PC-3 (cell line): ENCODE results near the gene COL5A2. TPM values are rescaled to one million over a fixed set of nuclear protein-coding genes. Genes with fewer than 3 reads are reported as not detected.
A peak's percentile ranks its signal among the peaks of the same experiment; 100 is the strongest.

Experiments
- ATAC-seq: fragments of 200-7000 bp; cut with Tn5 transposase; 2 replicates; pipeline ENCODE4 v1.9.1; 2020; ENCODE audit warnings: mild to moderate bottlenecking, moderate library complexity
- BruUV-seq: library from RNA; stranded (reverse); fragments of 400-500 nt; replicated peaks from 2 replicates; lab custom pipeline; 2021; lab: Mats Ljungman, UMichigan
- CTCF ChIA-PET: fragments of 300-600 bp; sonication (Branson Sonifier 250); formaldehyde crosslinking; loops from one replicate; lab custom pipeline; 2022; ENCODE audit warnings: antibody characterized with exemption; lab: Charles Lee
- POLR2A ChIA-PET: fragments of 300-600 bp; sonication (Branson Sonifier 250); formaldehyde crosslinking; loops from one replicate; lab custom pipeline; 2022; ENCODE audit warnings: antibody characterized with exemption; ENCODE audit not compliant: unreplicated experiment; lab: Charles Lee
- DNase-seq: peaks from one replicate; pipeline ENCODE4 v3.0.0-alpha.2; 2015
- H2AFZ ChIP-seq: fragments of 300-600 bp; sonication (generic); 2 replicates; pipeline ENCODE4 v1.6.0; 2016; ENCODE audit warnings: antibody characterized with exemption, low read length
- H3F3A ChIP-seq: fragments of 300-600 bp; sonication (generic); one replicate; pipeline ENCODE4 v1.6.0; 2017; ENCODE audit warnings: antibody characterized with exemption, low read length, control low read depth, mild to moderate bottlenecking; ENCODE audit not compliant: unreplicated experiment
- H3K27ac ChIP-seq: fragments of 300-600 bp; sonication (generic); 2 replicates; pipeline ENCODE4 v1.5.1; 2016; ENCODE audit warnings: mild to moderate bottlenecking, low read length
- H3K27me3 ChIP-seq: fragments of 300-600 bp; sonication (generic); 2 replicates; pipeline ENCODE4 v1.6.1; 2016; ENCODE audit warnings: low read length, mixed read lengths
- H3K36me3 ChIP-seq: fragments of 300-600 bp; sonication (generic); 2 replicates; pipeline ENCODE4 v1.6.1; 2016; ENCODE audit warnings: low read depth, mixed run types, low read length, mixed read lengths
- H3K4me1 ChIP-seq: fragments of 300-600 bp; sonication (generic); 2 replicates; pipeline ENCODE4 v1.5.1; 2016; ENCODE audit warnings: low read length; ENCODE audit not compliant: insufficient read depth
- H3K4me2 ChIP-seq: fragments of 300-600 bp; sonication (generic); 2 replicates; pipeline ENCODE4 v1.6.0; 2016; ENCODE audit warnings: low read length
- H3K4me3 ChIP-seq: fragments of 300-600 bp; sonication (generic); 2 replicates; pipeline ENCODE4 v1.5.1; 2016; ENCODE audit warnings: mild to moderate bottlenecking, low read length, mixed read lengths
- H3K79me2 ChIP-seq: fragments of 300-600 bp; sonication (generic); 2 replicates; pipeline ENCODE4 v1.6.1; 2017; ENCODE audit warnings: low read length, mixed read lengths
- H3K9ac ChIP-seq: fragments of 300-600 bp; sonication (generic); 2 replicates; pipeline ENCODE4 v1.6.0; 2016; ENCODE audit warnings: mild to moderate bottlenecking, low read length
- H3K9me2 ChIP-seq: fragments of 300-600 bp; sonication (generic); replicated peaks from 2 replicates; pipeline ENCODE4 v1.6.1; 2016; ENCODE audit warnings: mixed run types, low read length, mixed read lengths
- H3K9me3 ChIP-seq: fragments of 300-600 bp; sonication (generic); 2 replicates; pipeline ENCODE4 v1.6.1; 2016; ENCODE audit warnings: low read length, mixed read lengths
- H4K20me1 ChIP-seq: fragments of 300-600 bp; sonication (generic); 2 replicates; pipeline ENCODE4 v1.6.1; 2016; ENCODE audit warnings: low read length, mixed read lengths
- CTCF ChIP-seq: fragments of 300-600 bp; sonication (generic); conservative IDR thresholded peaks from 2 replicates; pipeline ENCODE4 v1.5.1; 2017; ENCODE audit warnings: antibody characterized with exemption, low read depth, mild to moderate bottlenecking, low read length
- EZH2 ChIP-seq: fragments of 300-600 bp; sonication (generic); IDR thresholded peaks from one replicate; pipeline ENCODE4 v1.6.1; 2017; ENCODE audit warnings: antibody characterized with exemption, mild to moderate bottlenecking, low read length; ENCODE audit not compliant: unreplicated experiment
- EZH2phosphoT487 ChIP-seq: fragments of 300-600 bp; sonication (generic); IDR thresholded peaks from 2 replicates; pipeline ENCODE4 v1.6.1; 2018; ENCODE audit warnings: mild to moderate bottlenecking, antibody characterized with exemption, low read length, borderline replicate concordance
- intact Hi-C: fragments of 100-400 bp; cut with micrococcal nuclease; formaldehyde crosslinking; loops from 2 replicates; pipeline ENCODE4 v1.9.0; 2023
- total RNA-seq: library from RNA; depleted of rRNA; stranded (reverse); fragments of >200 nt; gene quantifications from 2 replicates; pipeline ENCODE4 v1.2.3, GENCODE V29; 2014

The COL5A2 gene
- total RNA-seq, 1 experiment from 2014 or later = 56.2 TPM

- H3K27me3 ChIP-seq = no peaks in the 10 kb centered on the region
- TF ChIP-seq EZH2 = no peak
- no peak for TF ChIP-seq EZH2phosphoT487
- TF ChIP-seq CTCF = no peak
- POLR2A ChIA-PET = interaction anchor here (0.5 to 0.6 kb wide), 2 partner anchors 17 to 262 kb away, joined by 4 to 5 read pairs; no protein-coding TSS in a partner anchor
- H3K4me1 ChIP-seq = peaks cover 19% of the 10 kb centered on the region
- ATAC-seq (peak; percentile 80), DNase-seq (peak; percentile 60)
- no peaks in the 10 kb centered on the region; the same call in 1 of the 2 replicates for H3K79me2 ChIP-seq
- H3K4me2 ChIP-seq = peak overlapping the region; percentile 0; the same call in 1 of the 2 replicates
- no peaks in the 10 kb centered on the region for H4K20me1 ChIP-seq
- H3K9me3 ChIP-seq = no peaks in the 10 kb centered on the region
- no peaks in the 10 kb centered on the region for H3K36me3 ChIP-seq
- H3F3A ChIP-seq = no peaks in the 10 kb centered on the region
- BruUV-seq = no TSS peak
- CTCF ChIA-PET = no interaction called here
- no peak overlapping the region for H2AFZ ChIP-seq
- no peak overlapping the region for H3K4me3 ChIP-seq
- intact Hi-C loops = loop anchor here (2.0 kb wide), 1 partner anchor 25 kb away; no protein-coding TSS in a partner anchor
- H3K9me2 ChIP-seq = 0 out of 2 replicates have a peak, but pooled peaks cover 2% of the 10 kb centered on the region
- H3K9ac ChIP-seq = no peak overlapping the region
- peak overlapping the region; percentile 26 for H3K27ac ChIP-seq
These were observed 29.5 kb downstream of the COL5A2 start for GRCh38 chr2:189150033-189150432.

DNA sequence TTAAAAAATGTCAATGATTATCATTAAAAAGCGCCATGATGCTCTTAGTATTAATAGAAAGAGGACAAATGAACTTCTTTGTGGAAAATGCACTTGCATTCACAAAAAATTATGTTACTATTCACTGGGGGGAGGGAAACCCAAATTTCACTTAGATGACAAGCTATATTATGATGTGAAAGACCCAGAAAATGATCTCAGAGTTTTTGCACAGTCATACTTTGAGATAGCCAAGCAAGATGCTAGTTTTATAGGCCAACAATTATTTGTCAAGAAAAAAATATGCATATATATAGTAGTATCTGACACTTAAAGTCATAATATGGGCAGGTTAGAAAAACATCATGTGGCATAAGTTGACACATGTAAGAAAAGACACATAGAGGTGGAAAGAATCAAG is 31.6 kb downstream of the COL5A2 start:
- Histone ChIP-seq H3K9ac (no peak overlapping the region), H3K4me1 (peaks cover 19% of the 10 kb centered on the region), H3K36me3 (no peaks in the 10 kb centered on the region), H3K4me2 (no peak overlapping the region), H3K9me2 (0 out of 2 replicates have a peak, but pooled peaks cover 2% of the 10 kb centered on the region), H4K20me1 (no peaks in the 10 kb centered on the region), H3K27ac (no peak overlapping the region), H2AFZ (no peak overlapping the region), H3K4me3 (no peak overlapping the region), H3K9me3 (no peaks in the 10 kb centered on the region), H3K27me3 (no peaks in the 10 kb centered on the region), H3F3A (no peaks in the 10 kb centered on the region), H3K79me2 (peaks cover 3% of the 10 kb centered on the region; the same call in 1 of the 2 replicates)
- POLR2A ChIA-PET = no interaction called here
- TF ChIP-seq EZH2phosphoT487 (no peak), EZH2 (no peak), CTCF (no peak)
- BruUV-seq = no TSS peak
- CTCF ChIA-PET = no interaction called here
- intact Hi-C loops = no loop called here
- DNase-seq = no peak
- no peak for ATAC-seq

- ChIA-PET CTCF (no interaction called here), POLR2A (no interaction called here)
- ATAC-seq (no peak), DNase-seq (no peak)
- no peak overlapping the region for H3K4me2 ChIP-seq
- H3K9me2 ChIP-seq = 0 out of 2 replicates have a peak, but pooled peaks cover 2% of the 10 kb centered on the region
- H3K27me3 ChIP-seq = no peaks in the 10 kb centered on the region
- no peaks in the 10 kb centered on the region for H3K36me3 ChIP-seq
- TF ChIP-seq EZH2phosphoT487 (no peak), CTCF (no peak), EZH2 (no peak)
- H3K79me2 ChIP-seq = peaks cover 3% of the 10 kb centered on the region; the same call in 1 of the 2 replicates
- H3F3A ChIP-seq = no peaks in the 10 kb centered on the region
- H3K4me1 ChIP-seq = peaks cover 19% of the 10 kb centered on the region
- no peak overlapping the region for H3K4me3 ChIP-seq
- H2AFZ ChIP-seq = no peak overlapping the region
- H3K9ac ChIP-seq = no peak overlapping the region
- no peaks in the 10 kb centered on the region for H3K9me3 ChIP-seq
- H4K20me1 ChIP-seq = no peaks in the 10 kb centered on the region
- no TSS peak for BruUV-seq
- H3K27ac ChIP-seq = no peak overlapping the region
- intact Hi-C loops = no loop called here
These were observed 32.2 kb downstream of the COL5A2 start for GRCh38 chr2:189147361-189147760.
